ENCODE data around the gene SIM2.

DNA sequence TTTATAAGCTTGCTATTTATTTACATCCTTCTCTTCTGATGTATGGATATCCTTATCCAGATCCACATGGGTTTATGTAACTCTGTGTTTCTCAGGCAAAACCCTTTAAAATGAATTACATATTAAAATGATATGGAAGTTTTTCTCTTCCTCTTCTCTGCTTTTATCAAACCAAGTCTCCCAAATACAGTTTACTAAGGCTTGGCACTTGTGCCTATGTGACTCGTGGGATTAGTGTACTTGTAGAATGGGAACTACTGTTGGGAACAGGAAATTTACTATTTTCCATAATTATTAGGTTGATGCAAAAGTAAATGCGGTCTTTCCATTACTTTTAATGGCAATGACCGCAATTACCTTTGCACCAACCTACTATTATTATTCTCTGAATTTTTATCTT, 14.8 kb downstream of the SIM2 start:
- TF ChIP-seq, protein P1, sequence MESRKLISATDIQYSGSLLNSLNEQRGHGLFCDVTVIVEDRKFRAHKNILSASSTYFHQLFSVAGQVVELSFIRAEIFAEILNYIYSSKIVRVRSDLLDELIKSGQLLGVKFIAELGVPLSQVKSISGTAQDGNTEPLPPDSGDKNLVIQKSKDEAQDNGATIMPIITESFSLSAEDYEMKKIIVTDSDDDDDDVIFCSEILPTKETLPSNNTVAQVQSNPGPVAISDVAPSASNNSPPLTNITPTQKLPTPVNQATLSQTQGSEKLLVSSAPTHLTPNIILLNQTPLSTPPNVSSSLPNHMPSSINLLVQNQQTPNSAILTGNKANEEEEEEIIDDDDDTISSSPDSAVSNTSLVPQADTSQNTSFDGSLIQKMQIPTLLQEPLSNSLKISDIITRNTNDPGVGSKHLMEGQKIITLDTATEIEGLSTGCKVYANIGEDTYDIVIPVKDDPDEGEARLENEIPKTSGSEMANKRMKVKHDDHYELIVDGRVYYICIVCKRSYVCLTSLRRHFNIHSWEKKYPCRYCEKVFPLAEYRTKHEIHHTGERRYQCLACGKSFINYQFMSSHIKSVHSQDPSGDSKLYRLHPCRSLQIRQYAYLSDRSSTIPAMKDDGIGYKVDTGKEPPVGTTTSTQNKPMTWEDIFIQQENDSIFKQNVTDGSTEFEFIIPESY (IDR thresholded peaks at IDR 0.05; ENCODE audit: extremely low read depth, insufficient replicate concordance, low read length) = no peak
- TF ChIP-seq EZH2 (IDR thresholded peaks at IDR 0.05) (no peak), POLR2AphosphoS5 (IDR thresholded peaks at IDR 0.05; ENCODE audit: low read depth, low read length) (no peak), ZNF274 (IDR thresholded peaks at IDR 0.05; ENCODE audit: low read depth, low read length) (no peak), POLR2A (IDR thresholded peaks at IDR 0.05; ENCODE audit: borderline replicate concordance, extremely low read depth, insufficient read depth, insufficient read length) (no peak), EZH2phosphoT487 (IDR thresholded peaks at IDR 0.05; ENCODE audit: borderline replicate concordance) (no peak), CEBPB (IDR thresholded peaks at IDR 0.05; ENCODE audit: low read depth) (no peak), SIN3A (IDR thresholded peaks at IDR 0.05; ENCODE audit: low read depth) (no peak)
- TF ChIP-seq, protein P2, sequence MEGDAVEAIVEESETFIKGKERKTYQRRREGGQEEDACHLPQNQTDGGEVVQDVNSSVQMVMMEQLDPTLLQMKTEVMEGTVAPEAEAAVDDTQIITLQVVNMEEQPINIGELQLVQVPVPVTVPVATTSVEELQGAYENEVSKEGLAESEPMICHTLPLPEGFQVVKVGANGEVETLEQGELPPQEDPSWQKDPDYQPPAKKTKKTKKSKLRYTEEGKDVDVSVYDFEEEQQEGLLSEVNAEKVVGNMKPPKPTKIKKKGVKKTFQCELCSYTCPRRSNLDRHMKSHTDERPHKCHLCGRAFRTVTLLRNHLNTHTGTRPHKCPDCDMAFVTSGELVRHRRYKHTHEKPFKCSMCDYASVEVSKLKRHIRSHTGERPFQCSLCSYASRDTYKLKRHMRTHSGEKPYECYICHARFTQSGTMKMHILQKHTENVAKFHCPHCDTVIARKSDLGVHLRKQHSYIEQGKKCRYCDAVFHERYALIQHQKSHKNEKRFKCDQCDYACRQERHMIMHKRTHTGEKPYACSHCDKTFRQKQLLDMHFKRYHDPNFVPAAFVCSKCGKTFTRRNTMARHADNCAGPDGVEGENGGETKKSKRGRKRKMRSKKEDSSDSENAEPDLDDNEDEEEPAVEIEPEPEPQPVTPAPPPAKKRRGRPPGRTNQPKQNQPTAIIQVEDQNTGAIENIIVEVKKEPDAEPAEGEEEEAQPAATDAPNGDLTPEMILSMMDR (IDR thresholded peaks at IDR 0.05 in 2 of 3, conservative IDR thresholded peaks at IDR 0.05 in 1 of 3; ENCODE audit: borderline replicate concordance in 1 of 3, insufficient read depth in 1 of 3, low read depth in 2 of 3, low read length in 2 of 3) = no peak
- TF ChIP-seq, protein P3, sequence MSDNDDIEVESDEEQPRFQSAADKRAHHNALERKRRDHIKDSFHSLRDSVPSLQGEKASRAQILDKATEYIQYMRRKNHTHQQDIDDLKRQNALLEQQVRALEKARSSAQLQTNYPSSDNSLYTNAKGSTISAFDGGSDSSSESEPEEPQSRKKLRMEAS (IDR thresholded peaks at IDR 0.05) = no peak
